H9 (cell line): ENCODE data around the gene FAM32A. TPM values are rescaled to one million over a fixed set of nuclear protein-coding genes. Genes with fewer than 3 reads are reported as not detected.

Experiments used
- DNase-seq: peaks from one replicate; pipeline ENCODE4 v3.0.0-alpha.2; 2017
- H2AFZ ChIP-seq: one replicate; pipeline ENCODE4 v1.6.1; 2013; ENCODE audit warnings: mild to moderate bottlenecking, low read length, control low read depth, moderate library complexity
- H2AK5ac ChIP-seq: 2 replicates; pipeline ENCODE4 v1.6.1; 2013; ENCODE audit warnings: low read length, control low read depth, mixed read lengths; ENCODE audit not compliant: insufficient read length
- H2BK120ac ChIP-seq: one replicate; pipeline ENCODE4 v1.6.1; 2013; ENCODE audit warnings: low read depth, mild to moderate bottlenecking, low read length, control low read depth, inconsistent platforms; ENCODE audit not compliant: poor library complexity, severe bottlenecking
- H2BK12ac ChIP-seq: 2 replicates; pipeline ENCODE4 v1.6.1; 2013; ENCODE audit warnings: low read length, control low read depth, mixed read lengths, low read depth; ENCODE audit not compliant: insufficient read length
- H2BK15ac ChIP-seq: 2 replicates; pipeline ENCODE4 v1.6.1; 2013; ENCODE audit warnings: low read depth, low read length, control low read depth
- H2BK20ac ChIP-seq: one replicate; pipeline ENCODE4 v1.6.1; 2013; ENCODE audit warnings: low read depth, mild to moderate bottlenecking, low read length, control low read depth, inconsistent platforms; ENCODE audit not compliant: poor library complexity, severe bottlenecking
- H2BK5ac ChIP-seq: 2 replicates; pipeline ENCODE4 v1.6.1; 2013; ENCODE audit warnings: low read length, control low read depth, mixed read lengths; ENCODE audit not compliant: insufficient read length
- H3K14ac ChIP-seq: 2 replicates; pipeline ENCODE4 v1.6.1; 2013; ENCODE audit warnings: low read length, control low read depth; ENCODE audit not compliant: insufficient read depth
- H3K18ac ChIP-seq: 2 replicates; pipeline ENCODE4 v1.6.1; 2013; ENCODE audit warnings: low read depth, mild to moderate bottlenecking, mixed read lengths, low read length, control low read depth; ENCODE audit not compliant: insufficient read length
- H3K23ac ChIP-seq: 2 replicates; pipeline ENCODE4 v1.6.1; 2013; ENCODE audit warnings: low read length, control low read depth, mixed read lengths, low read depth; ENCODE audit not compliant: insufficient read length
- H3K23me2 ChIP-seq: 2 replicates; pipeline ENCODE4 v1.6.1; 2013; ENCODE audit warnings: low read depth, mild to moderate bottlenecking, mixed read lengths, low read length, control low read depth; ENCODE audit not compliant: insufficient read length, poor library complexity, severe bottlenecking
- H3K27ac ChIP-seq: 2 replicates; pipeline ENCODE4 v1.5.1; 2013; ENCODE audit warnings: low read length, control low read depth, mixed read lengths, low read depth; ENCODE audit not compliant: insufficient read length
- H3K27me3 ChIP-seq: 2 replicates; pipeline ENCODE4 v1.6.1; 2013; ENCODE audit warnings: low read length, control low read depth, inconsistent platforms; ENCODE audit not compliant: insufficient read depth
- H3K4ac ChIP-seq: 2 replicates; pipeline ENCODE4 v1.6.1; 2013; ENCODE audit warnings: low read depth, mild to moderate bottlenecking, control low read depth, inconsistent platforms, low read length, moderate library complexity
- H3K4me1 ChIP-seq: 2 replicates; pipeline ENCODE4 v1.6.1; 2013; ENCODE audit warnings: low read length, control low read depth, inconsistent platforms; ENCODE audit not compliant: insufficient read depth
- H3K4me2 ChIP-seq: 2 replicates; pipeline ENCODE4 v1.6.1; 2013; ENCODE audit warnings: low read length, control low read depth, mixed read lengths; ENCODE audit not compliant: insufficient read length, insufficient read depth
- H3K56ac ChIP-seq: 2 replicates; pipeline ENCODE4 v1.6.1; 2013; ENCODE audit warnings: low read depth, mild to moderate bottlenecking, mixed read lengths, low read length, control low read depth; ENCODE audit not compliant: insufficient read length
- H3K79me1 ChIP-seq: 2 replicates; pipeline ENCODE4 v1.6.1; 2013; ENCODE audit warnings: low read depth, mild to moderate bottlenecking, moderate library complexity, low read length, control low read depth, inconsistent platforms; ENCODE audit not compliant: insufficient read depth, poor library complexity, severe bottlenecking
- H3K79me2 ChIP-seq: 2 replicates; pipeline ENCODE4 v1.6.1; 2013; ENCODE audit warnings: low read length, control low read depth, inconsistent platforms; ENCODE audit not compliant: insufficient read depth
- H3K9ac ChIP-seq: 2 replicates; pipeline ENCODE4 v1.6.1; 2013; ENCODE audit warnings: low read length, control low read depth, mixed read lengths; ENCODE audit not compliant: insufficient read length; ENCODE audit errors: extremely low read depth
- H3K9me3 ChIP-seq: one replicate; pipeline ENCODE4 v1.6.1; 2013; ENCODE audit warnings: low read depth, low read length, inconsistent platforms; ENCODE audit not compliant: control insufficient read depth
- H3T11ph ChIP-seq: one replicate; pipeline ENCODE4 v1.6.1; 2013; ENCODE audit warnings: mild to moderate bottlenecking, low read length, control low read depth, inconsistent platforms
- H4K20me1 ChIP-seq: one replicate; pipeline ENCODE4 v1.6.1; 2013; ENCODE audit not compliant: control insufficient read depth, insufficient read length, insufficient read depth
- H4K5ac ChIP-seq: 2 replicates; pipeline ENCODE4 v1.6.1; 2013; ENCODE audit warnings: low read depth, mild to moderate bottlenecking, mixed read lengths, low read length, control low read depth; ENCODE audit not compliant: insufficient read length
- H4K8ac ChIP-seq: replicated peaks from 2 replicates; pipeline ENCODE4 v1.6.1; 2013; ENCODE audit warnings: low read length, control low read depth, mixed read lengths, low read depth; ENCODE audit not compliant: insufficient read length
- H4K91ac ChIP-seq: 2 replicates; pipeline ENCODE4 v1.6.1; 2013; ENCODE audit warnings: low read depth, mild to moderate bottlenecking, moderate library complexity, mixed read lengths, low read length, control low read depth; ENCODE audit not compliant: insufficient read length
- H3K27ac Mint-ChIP-seq, 3 experiments: 2 replicates in 2 of 3; 3 replicates in 1 of 3; pipeline ENCODE4 v1.8.0; 2020 to 2021; ENCODE audit warnings: mixed read lengths in 3 of 3, mild to moderate bottlenecking in 1 of 3, moderate library complexity in 1 of 3
- H3K27me3 Mint-ChIP-seq: 2 replicates; pipeline ENCODE4 v1.8.0; 2021; ENCODE audit warnings: low read depth, mild to moderate bottlenecking, moderate library complexity, mixed read lengths
- H3K36me3 Mint-ChIP-seq, 3 experiments: 2 replicates in 2 of 3; 3 replicates in 1 of 3; pipeline ENCODE4 v1.8.0; 2020 to 2021; ENCODE audit warnings: low read depth in 3 of 3, mixed read lengths in 3 of 3; ENCODE audit not compliant: insufficient read depth in 1 of 3
- H3K4me1 Mint-ChIP-seq, 2 experiments: 2 replicates each; pipeline ENCODE4 v1.8.0; 2020; ENCODE audit warnings: mixed read lengths in 2 of 2
- H3K4me3 Mint-ChIP-seq, 2 experiments: 2 replicates in 1 of 2; 3 replicates in 1 of 2; pipeline ENCODE4 v1.8.0; 2020 to 2021; ENCODE audit warnings: mild to moderate bottlenecking in 2 of 2, mixed read lengths in 2 of 2, moderate library complexity in 1 of 2
- H3K9me3 Mint-ChIP-seq, 2 experiments: 2 replicates in 1 of 2; 3 replicates in 1 of 2; pipeline ENCODE4 v1.8.0; 2020; ENCODE audit warnings: mild to moderate bottlenecking in 2 of 2, mixed read lengths in 2 of 2, moderate library complexity in 1 of 2
- CTCF ChIP-seq: fragments of 200-600 bp; sonication (generic); conservative IDR thresholded peaks from 3 replicates; pipeline ENCODE4 v1.8.0; 2021; ENCODE audit warnings: antibody characterized with exemption, mild to moderate bottlenecking
- WGBS: extraction: QIAGEN DNeasy Blood & Tissue Kit; methylation state at CpG from one replicate; pipeline ENCODE4 v1.1.7; 2013; ENCODE audit warnings: missing lambda C conversion rate, low lambda C conversion rate, mixed read lengths; ENCODE audit not compliant: insufficient read length; ENCODE audit errors: extremely low coverage; 5-methylcytosine and 5-hydroxymethylcytosine counted together
- total RNA-seq: library from RNA; stranded (reverse); gene quantifications from 2 replicates; pipeline ENCODE4 v1.2.1, GENCODE V29; 2021

FAM32A gene
- total RNA-seq, 1 experiment from 2014 or later: 91.9 TPM

GRCh38 chr19:16191216-16191908 is 6.2 kb downstream of the FAM32A start:
- no peak overlapping the region for H2BK15ac ChIP-seq
- Mint-ChIP-seq H3K9me3 (no peaks in the 10 kb centered on the region), H3K36me3 (peaks cover 26 to 53% (median 45%) of the 10 kb centered on the region in 3 experiments; a peak in 6 of 7 replicates), H3K4me1 (peaks cover 8 to 10% of the 10 kb centered on the region in 2 experiments), H3K27me3 (no peaks in the 10 kb centered on the region), H3K4me3 (0 out of 5 replicates have a peak overlapping the region, but pooled peaks of 1 of the 2 experiments have one; percentile 7), H3K27ac (peak overlapping the region in 1 of 3 experiments; percentile 73; a peak in 1 of 7 replicates)
- peaks cover 2% of the 10 kb centered on the region; the same call in 1 of the 2 replicates for H3K79me2 ChIP-seq
- WGBS: no CpG with 5 or more reads among the region's 16 CpGs
- H3K9ac ChIP-seq: no peak overlapping the region
- H3K27me3 ChIP-seq: no peaks in the 10 kb centered on the region
- no peak overlapping the region for H4K91ac ChIP-seq
- H3K9me3 ChIP-seq: no peaks in the 10 kb centered on the region
- H4K5ac ChIP-seq: no peak overlapping the region
- H3K4me1 ChIP-seq: no peaks in the 10 kb centered on the region
- no peak overlapping the region for H3K4me2 ChIP-seq
- no peak overlapping the region for H2AFZ ChIP-seq
- H2BK12ac ChIP-seq: no peak overlapping the region
- H2BK20ac ChIP-seq: no peak overlapping the region
- no peaks in the 10 kb centered on the region for H3K79me1 ChIP-seq
- no peak for DNase-seq
- H3K14ac ChIP-seq: no peak overlapping the region
- H3K56ac ChIP-seq: no peak overlapping the region
- no peak overlapping the region for H4K8ac ChIP-seq
- H3K23ac ChIP-seq: no peak overlapping the region
- no peaks in the 10 kb centered on the region for H3K23me2 ChIP-seq
- no peak overlapping the region for H3K4ac ChIP-seq
- no peak overlapping the region for H2BK120ac ChIP-seq
- H3T11ph ChIP-seq: no peak overlapping the region
- no peak overlapping the region for H2BK5ac ChIP-seq
- no peaks in the 10 kb centered on the region for H4K20me1 ChIP-seq
- no peak for TF ChIP-seq CTCF
- no peak overlapping the region for H3K18ac ChIP-seq
- H2AK5ac ChIP-seq: no peak overlapping the region
- H3K27ac ChIP-seq: no peak overlapping the region
